Muscle layer of duodenum (tissue), 2 donors: ENCODE measurements around the gene BMS1.
"Not testable (repeated sequence)": the region's sequence is repeated elsewhere in the genome, so short reads cannot be mapped to it uniquely, and the experiment has no call there.

Source experiments
- H3K27ac ChIP-seq: one replicate; pipeline ENCODE4 v1.7.0; 2013; ENCODE audit warnings: mild to moderate bottlenecking, low read length
- H3K27me3 ChIP-seq: one replicate; pipeline ENCODE4 v1.7.0; 2013; ENCODE audit warnings: low read depth, mild to moderate bottlenecking, control low read depth, low read length
- H3K36me3 ChIP-seq, 2 donors: one replicate each; pipeline ENCODE4 v1.7.0; 2013; ENCODE audit warnings: low read length in 2 of 2, control low read depth in 1 of 2, mild to moderate bottlenecking in 1 of 2; ENCODE audit not compliant: insufficient read depth in 2 of 2, control insufficient read depth in 1 of 2
- H3K4me1 ChIP-seq, 2 donors: one replicate each; pipeline ENCODE4 v1.7.0; 2013; ENCODE audit warnings: low read length in 2 of 2, mild to moderate bottlenecking in 2 of 2, control low read depth in 1 of 2, moderate library complexity in 1 of 2; ENCODE audit not compliant: insufficient read depth in 2 of 2, control insufficient read depth in 1 of 2
- H3K4me3 ChIP-seq, 2 donors: one replicate each; pipeline ENCODE4 v1.7.0; 2013; ENCODE audit warnings: low read length in 2 of 2, low read depth in 1 of 2, mild to moderate bottlenecking in 1 of 2
- H3K9me3 ChIP-seq, 2 donors: one replicate each; pipeline ENCODE4 v1.7.0; 2013; ENCODE audit warnings: low read length in 2 of 2, control low read depth in 1 of 2, mild to moderate bottlenecking in 1 of 2; ENCODE audit not compliant: control insufficient read depth in 1 of 2
- donor health status: healthy.

BMS1 gene

DNA sequence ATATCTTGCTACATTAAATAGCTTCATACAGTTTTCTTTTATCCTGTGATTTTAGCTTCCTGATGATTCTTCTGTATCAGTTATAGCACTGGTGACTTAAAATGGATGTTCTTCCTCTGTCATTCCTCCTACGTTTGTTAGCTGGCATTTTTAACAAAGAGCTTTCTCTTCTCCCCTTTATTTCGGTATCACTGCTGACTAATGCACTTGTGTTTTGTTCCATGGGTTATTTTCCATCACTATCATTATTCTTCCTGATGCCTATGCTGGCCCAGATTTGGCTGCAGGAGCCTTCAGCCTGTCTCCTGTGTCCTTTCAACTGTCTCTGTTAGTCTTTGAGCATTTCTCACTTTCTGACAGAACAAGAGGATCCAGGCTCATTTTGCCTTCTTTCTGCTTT is 13.1 kb downstream of the BMS1 start:
- H3K27me3 ChIP-seq, result no peaks in the 10 kb centered on the region
- no peaks in the 10 kb centered on the region for H3K4me1 ChIP-seq
- H3K9me3 ChIP-seq, result no peaks in the 10 kb centered on the region
- peaks cover 66 to 96% of the 10 kb centered on the region in 2 donors for H3K36me3 ChIP-seq
- H3K4me3 ChIP-seq, result no peak overlapping the region
- no peak overlapping the region for H3K27ac ChIP-seq

DNA sequence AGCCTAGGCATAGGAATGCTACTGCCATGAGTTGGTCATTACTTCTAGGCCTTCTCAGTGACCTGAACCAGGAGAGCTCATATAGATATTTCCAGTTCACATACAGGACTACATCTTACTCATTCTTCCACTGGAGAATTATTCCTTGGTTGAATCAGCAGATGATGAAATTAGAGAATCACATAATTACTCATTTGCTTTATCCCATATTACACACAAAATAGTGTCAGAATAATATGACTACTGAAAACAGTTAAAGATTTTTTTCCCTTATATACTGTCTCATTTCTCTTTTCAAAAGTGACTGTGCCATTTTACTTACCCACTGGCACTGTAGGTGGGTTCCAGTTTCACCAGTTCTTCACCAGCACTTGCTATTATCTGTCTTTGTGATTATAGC is 18.5 kb downstream of the BMS1 start:
- Histone ChIP-seq H3K4me1 (no peaks in the 10 kb centered on the region), H3K36me3 (peaks cover 60 to 93% of the 10 kb centered on the region in 2 donors), H3K27ac (no peak overlapping the region), H3K27me3 (no peaks in the 10 kb centered on the region), H3K4me3 (no peak overlapping the region), H3K9me3 (no peaks in the 10 kb centered on the region)

DNA sequence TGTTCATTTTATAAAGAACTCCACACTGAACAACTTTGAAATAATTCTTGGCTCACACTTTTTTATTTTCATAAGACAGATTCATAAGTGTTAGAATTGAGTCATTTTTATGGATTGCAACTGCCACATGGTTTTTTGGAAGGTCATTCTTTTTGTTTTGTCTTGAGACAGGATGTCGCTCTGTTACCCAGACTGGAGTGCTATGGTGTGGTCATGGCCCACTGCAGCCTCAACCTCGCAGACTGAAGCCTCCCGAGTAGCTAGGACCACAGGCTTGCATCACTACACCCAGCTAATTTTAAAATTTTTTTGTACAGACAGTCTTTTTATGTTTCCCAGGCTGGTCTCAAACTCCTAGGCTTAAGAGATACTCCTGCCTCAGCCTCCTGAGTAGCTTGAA is 20.3 kb downstream of the BMS1 start:
- peaks cover 49 to 80% of the 10 kb centered on the region in 2 donors for H3K36me3 ChIP-seq
- H3K27ac ChIP-seq, result no peak overlapping the region
- no peaks in the 10 kb centered on the region for H3K4me1 ChIP-seq
- H3K4me3 ChIP-seq, result no peak overlapping the region
- H3K9me3 ChIP-seq, result no peaks in the 10 kb centered on the region
- H3K27me3 ChIP-seq, result no peaks in the 10 kb centered on the region

DNA sequence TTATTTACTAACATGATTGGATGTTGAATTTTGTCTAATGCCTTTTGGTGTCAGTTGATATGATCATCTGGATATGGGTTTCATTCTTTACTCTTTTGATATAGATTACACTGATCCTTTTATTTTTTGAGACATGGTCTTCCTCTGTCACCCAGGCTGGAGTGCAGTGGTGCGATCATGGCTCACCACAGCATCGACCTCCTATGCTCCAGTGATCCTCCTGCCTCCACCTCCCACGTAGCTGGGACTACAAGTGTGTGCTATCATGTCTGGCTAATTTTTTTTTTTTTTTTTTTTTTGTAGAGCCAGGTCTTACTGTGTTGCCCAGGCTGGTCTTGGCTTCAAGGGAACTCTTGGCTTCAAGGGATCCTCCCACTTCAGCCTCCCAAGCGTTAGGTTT is 27.1 kb downstream of the BMS1 start:
- H3K4me3 ChIP-seq, result no peak overlapping the region
- H3K27ac ChIP-seq, result no peak overlapping the region
- no peaks in the 10 kb centered on the region for H3K9me3 ChIP-seq
- H3K36me3 ChIP-seq, result peaks cover 11 to 41% of the 10 kb centered on the region in 2 donors
- H3K4me1 ChIP-seq, result no peaks in the 10 kb centered on the region
- H3K27me3 ChIP-seq, result no peaks in the 10 kb centered on the region

DNA sequence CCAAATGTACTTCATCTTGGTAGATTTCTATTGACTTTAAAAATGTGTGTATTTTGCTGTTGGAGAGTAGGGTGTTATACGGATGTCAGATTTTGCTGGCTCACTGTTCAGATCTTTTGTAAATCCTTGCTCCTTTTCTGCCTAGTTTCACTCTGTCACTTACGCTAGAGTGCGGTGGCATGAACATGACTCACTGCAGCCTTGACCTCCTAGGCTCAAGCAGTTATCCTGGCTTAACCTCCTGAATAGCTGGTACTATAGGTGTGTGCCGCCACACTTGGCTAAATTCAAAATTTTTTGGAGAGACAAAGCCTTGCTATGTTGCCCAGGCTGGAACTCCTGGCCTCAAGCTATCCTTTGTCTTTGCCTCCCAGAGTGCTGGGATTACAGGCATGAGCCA is 29.4 kb downstream of the BMS1 start:
- Histone ChIP-seq H3K36me3 (peaks cover 7 to 27% of the 10 kb centered on the region in 2 donors), H3K27me3 (no peaks in the 10 kb centered on the region), H3K4me3 (no peak overlapping the region), H3K9me3 (no peaks in the 10 kb centered on the region), H3K4me1 (no peaks in the 10 kb centered on the region), H3K27ac (no peak overlapping the region)

DNA sequence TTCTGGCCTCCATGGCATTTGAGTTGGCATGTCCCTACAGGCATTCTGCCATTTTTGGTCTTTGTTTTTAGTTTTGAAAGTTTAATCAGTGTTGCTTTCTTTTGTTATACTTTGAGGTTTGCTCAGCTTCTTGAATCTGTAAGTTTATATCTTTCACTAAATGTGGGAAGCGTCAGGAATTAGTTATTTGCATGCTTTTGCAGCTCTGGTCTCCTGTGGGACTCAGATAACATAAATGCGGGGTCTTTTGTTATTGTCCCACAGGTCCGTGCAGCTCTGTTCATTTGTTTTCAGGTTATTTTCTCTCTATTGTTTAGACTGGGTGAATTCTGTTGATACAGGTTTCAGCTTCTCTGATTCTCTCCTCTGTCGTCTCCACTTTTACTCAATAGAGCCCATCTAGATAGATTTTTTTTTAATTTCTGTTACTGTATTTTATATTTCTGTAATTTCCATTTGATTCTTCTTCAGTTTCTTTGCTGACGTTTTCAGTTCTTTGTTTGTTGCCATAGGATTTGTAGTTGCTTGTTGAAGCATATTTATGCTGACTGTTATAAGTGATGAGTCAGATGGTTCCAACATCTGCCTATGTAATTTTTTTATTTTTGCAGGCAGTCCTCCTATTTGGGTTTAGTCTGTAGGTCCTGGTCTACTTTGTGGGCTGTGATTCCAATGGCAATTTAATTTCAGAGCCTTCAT is 31.5 kb downstream of the BMS1 start:
- peaks cover 12 to 35% of the 10 kb centered on the region in 2 donors for H3K36me3 ChIP-seq
- not testable (repeated sequence) for H3K9me3 ChIP-seq, H3K27ac ChIP-seq, H3K4me3 ChIP-seq, H3K4me1 ChIP-seq, H3K27me3 ChIP-seq

DNA sequence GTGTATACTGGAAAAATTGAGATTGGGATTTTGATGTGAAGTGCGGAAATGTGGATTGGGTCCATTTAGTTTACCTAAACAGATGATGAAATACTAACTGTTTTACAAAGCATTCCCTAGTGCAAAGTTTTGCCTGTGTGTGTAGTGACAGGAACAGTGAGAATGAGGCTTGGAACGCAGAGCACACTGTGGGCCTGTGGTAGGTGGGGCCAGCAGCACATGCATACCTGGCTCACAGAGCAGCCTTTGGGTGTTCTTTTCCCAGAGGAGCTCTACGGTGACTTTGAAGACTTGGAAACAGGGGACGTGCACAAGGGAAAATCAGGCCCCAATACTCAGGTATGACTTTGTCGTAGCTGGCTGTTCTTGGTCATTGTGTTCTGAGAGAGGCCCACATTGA is 33.7 kb downstream of the BMS1 start:
- peaks cover 7 to 35% of the 10 kb centered on the region in 2 donors for H3K36me3 ChIP-seq
- not testable (repeated sequence) for H3K27ac ChIP-seq, H3K4me3 ChIP-seq, H3K9me3 ChIP-seq, H3K4me1 ChIP-seq, H3K27me3 ChIP-seq

DNA sequence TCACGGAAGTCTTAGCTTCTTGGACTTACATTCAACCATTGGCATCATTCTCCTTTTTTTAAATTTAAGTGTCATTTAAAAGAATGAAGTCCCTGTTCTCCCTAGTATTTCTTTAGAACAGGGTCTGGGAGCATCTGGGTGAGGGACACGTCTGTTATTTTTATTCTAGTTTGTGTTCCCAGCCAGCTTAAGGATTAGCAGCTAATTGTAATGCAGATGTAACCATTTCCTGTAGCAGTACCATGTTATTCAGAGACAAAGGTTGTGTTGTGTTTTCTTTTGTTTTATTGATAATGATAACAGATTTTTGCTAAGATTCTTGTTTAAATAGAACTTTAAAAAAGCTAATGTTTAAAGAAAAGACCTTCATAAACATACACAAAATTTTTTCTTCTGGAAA is 34.3 kb downstream of the BMS1 start:
- Histone ChIP-seq H3K36me3 (peaks cover 7 to 33% of the 10 kb centered on the region in 2 donors), H3K27me3 (no peaks in the 10 kb centered on the region), H3K4me3 (no peak overlapping the region), H3K9me3 (no peaks in the 10 kb centered on the region), H3K4me1 (no peaks in the 10 kb centered on the region), H3K27ac (no peak overlapping the region)

DNA sequence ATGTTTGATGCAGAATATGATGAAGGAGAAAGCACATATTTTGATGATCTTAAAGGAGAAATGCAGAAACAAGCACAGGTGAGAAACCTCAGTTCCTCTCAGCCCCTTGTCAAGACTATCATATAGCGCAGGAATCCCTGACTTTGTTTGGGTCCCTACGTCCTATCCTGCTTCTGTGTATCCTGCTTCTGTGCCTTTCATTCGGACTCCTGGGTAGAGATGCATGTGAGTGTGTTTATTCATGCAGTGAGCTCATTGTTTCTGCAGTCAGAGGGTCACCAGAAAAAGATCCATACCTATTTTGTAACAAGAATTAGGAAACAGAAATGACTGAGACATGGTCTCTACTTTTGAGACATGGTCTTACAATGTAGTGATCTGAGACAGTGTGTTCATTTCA is 34.8 kb downstream of the BMS1 start:
- H3K36me3 ChIP-seq, result peaks cover 7 to 31% of the 10 kb centered on the region in 2 donors
- H3K4me1 ChIP-seq, H3K27ac ChIP-seq, H3K9me3 ChIP-seq, H3K4me3 ChIP-seq, H3K27me3 ChIP-seq: not testable (repeated sequence)

DNA sequence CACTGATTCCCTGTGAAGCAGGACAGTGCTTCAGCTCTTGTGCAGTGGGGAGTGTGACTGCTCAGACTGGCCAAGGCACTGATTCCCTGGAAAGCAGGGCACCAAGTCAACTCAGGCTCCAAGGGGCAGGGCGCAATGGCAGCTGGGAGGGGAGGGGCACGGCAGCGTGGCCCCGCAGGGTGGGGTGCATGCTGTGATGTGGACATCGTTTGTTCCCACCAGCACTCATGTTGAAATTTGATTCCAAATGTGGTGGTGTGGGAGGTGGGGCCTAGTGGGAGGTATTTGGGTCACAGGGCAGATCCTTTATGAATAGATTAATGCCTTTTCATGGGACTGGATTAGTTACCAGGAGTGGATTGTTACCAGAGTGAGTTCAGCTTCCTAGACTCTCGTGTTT is 44.2 kb downstream of the BMS1 start:
- not testable (repeated sequence) for H3K4me1 ChIP-seq, H3K27me3 ChIP-seq, H3K4me3 ChIP-seq, H3K9me3 ChIP-seq, H3K27ac ChIP-seq
- H3K36me3 ChIP-seq, result peaks cover 21 to 54% of the 10 kb centered on the region in 2 donors

DNA sequence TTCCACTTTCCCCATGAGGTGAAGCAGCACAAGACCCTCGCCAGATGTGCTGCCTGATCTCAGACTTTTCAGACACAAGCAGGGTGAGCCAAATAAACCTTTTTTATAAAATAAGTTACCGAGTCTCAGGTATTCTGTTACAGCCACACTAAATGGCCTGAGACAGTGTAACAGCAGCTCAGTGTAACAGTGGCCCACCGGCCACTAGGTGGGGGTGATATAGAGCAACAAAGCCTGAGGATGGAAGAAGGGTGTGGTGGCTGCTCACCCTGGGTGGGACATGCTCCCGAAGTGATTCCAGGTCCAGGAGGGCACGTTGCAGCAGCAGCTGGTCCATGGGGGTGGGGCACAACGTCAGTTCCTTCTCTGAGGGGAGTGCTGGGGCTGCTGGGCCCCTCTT is 44.6 kb downstream of the BMS1 start:
- H3K27ac ChIP-seq, result no peak overlapping the region
- no peaks in the 10 kb centered on the region for H3K4me1 ChIP-seq
- H3K9me3 ChIP-seq, result no peaks in the 10 kb centered on the region
- H3K4me3 ChIP-seq, result no peak overlapping the region
- H3K27me3 ChIP-seq, result no peaks in the 10 kb centered on the region
- peaks cover 21 to 57% of the 10 kb centered on the region in 2 donors for H3K36me3 ChIP-seq

DNA sequence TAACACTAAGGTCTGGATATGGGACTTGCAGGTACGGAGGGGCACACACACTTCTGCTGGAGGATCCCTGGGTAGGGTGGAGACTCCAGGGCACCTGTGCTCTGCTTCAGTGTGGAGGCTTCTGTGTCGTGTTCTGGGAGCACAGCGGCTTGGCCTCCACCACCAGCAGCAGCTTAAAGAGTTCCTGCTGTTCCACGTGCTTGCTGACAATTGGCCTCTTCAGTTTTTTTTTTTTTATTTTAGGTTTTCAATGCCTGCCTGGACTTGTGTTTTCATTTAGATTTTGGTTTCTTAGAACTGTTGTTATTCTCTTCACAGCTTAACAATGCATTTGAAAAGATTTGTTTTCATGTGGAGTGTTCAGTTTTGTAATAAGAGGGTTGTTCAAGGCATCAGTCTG is 45.8 kb downstream of the BMS1 start:
- H3K27ac ChIP-seq, H3K9me3 ChIP-seq, H3K4me1 ChIP-seq, H3K4me3 ChIP-seq, H3K27me3 ChIP-seq: not testable (repeated sequence)
- peaks cover 17 to 49% of the 10 kb centered on the region in 2 donors for H3K36me3 ChIP-seq
